HepG2 (cell line): Measurements from ENCODE around the gene ENTPD6. TPM values are rescaled to one million over a fixed set of nuclear protein-coding genes. Genes with fewer than 3 reads are reported as not detected.

Experiments
- CEBPZ ChIP-seq: IDR thresholded peaks from 2 replicates; pipeline ENCODE4 v1.6.1; 2012; ENCODE audit warnings: low read length, improper control_type of control experiment
- GFI1 ChIP-seq: sonication (generic); formaldehyde crosslinking; IDR thresholded peaks from 2 replicates; pipeline ENCODE4 v1.5.0; 2020; ENCODE audit warnings: missing genetic modification reagents, mild to moderate bottlenecking, borderline replicate concordance
- NFYC ChIP-seq: IDR thresholded peaks from 2 replicates; pipeline ENCODE4 v1.6.1; 2016; ENCODE audit warnings: missing genetic modification reagents, missing compliant biosample characterization
- REL ChIP-seq: sonication (generic); formaldehyde crosslinking; conservative IDR thresholded peaks from 2 replicates; pipeline ENCODE4 v1.8.0; 2022; ENCODE audit warnings: mild to moderate bottlenecking, missing genetic modification reagents, moderate library complexity
- SKI ChIP-seq: fragments of 450-650 bp; IDR thresholded peaks from one replicate; pipeline ENCODE4 v1.6.1; 2018; ENCODE audit warnings: mild to moderate bottlenecking; ENCODE audit not compliant: partially characterized antibody
- SNRNP70 ChIP-seq: fragments of 200-400 bp; formaldehyde crosslinking; IDR thresholded peaks from 2 replicates; pipeline ENCODE4 v1.6.1; 2017; ENCODE audit warnings: mild to moderate bottlenecking, low read depth, low read length, moderate library complexity
- TFDP2 ChIP-seq: sonication (generic); formaldehyde crosslinking; IDR thresholded peaks from 2 replicates; pipeline ENCODE4 v1.4.0; 2020; ENCODE audit warnings: missing genetic modification reagents
- ZBTB34 ChIP-seq: sonication (generic); formaldehyde crosslinking; IDR thresholded peaks from 2 replicates; pipeline ENCODE4 v1.8.0; 2022; ENCODE audit warnings: mild to moderate bottlenecking, missing genetic modification reagents
- ZBTB8A ChIP-seq: sonication (generic); formaldehyde crosslinking; IDR thresholded peaks from 2 replicates; pipeline ENCODE4 v1.4.0; 2020; ENCODE audit warnings: mild to moderate bottlenecking, low read depth, missing genetic modification reagents, borderline replicate concordance
- ZNF10 ChIP-seq: sonication (generic); formaldehyde crosslinking; IDR thresholded peaks from 2 replicates; pipeline ENCODE4 v1.4.0; 2020; ENCODE audit warnings: mild to moderate bottlenecking, low read depth, missing genetic modification reagents, borderline replicate concordance
- ZNF207 ChIP-seq: fragments of 450-650 bp; IDR thresholded peaks from 2 replicates; pipeline ENCODE4 v1.6.1; 2016; ENCODE audit warnings: antibody characterized with exemption, borderline replicate concordance
- ZNF367 ChIP-seq: sonication (generic); formaldehyde crosslinking; IDR thresholded peaks from 2 replicates; pipeline ENCODE4 v1.4.0; 2020; ENCODE audit warnings: missing genetic modification reagents, borderline replicate concordance
- ZNF451 ChIP-seq: sonication (generic); formaldehyde crosslinking; IDR thresholded peaks from 2 replicates; pipeline ENCODE4 v1.5.0; 2020; ENCODE audit warnings: mild to moderate bottlenecking, missing genetic modification reagents
- ZNF572 ChIP-seq: sonication (generic); formaldehyde crosslinking; IDR thresholded peaks from 2 replicates; pipeline ENCODE4 v1.5.1; 2020; ENCODE audit warnings: mild to moderate bottlenecking, missing genetic modification reagents
- ZNF746 ChIP-seq: sonication (generic); formaldehyde crosslinking; IDR thresholded peaks from 2 replicates; pipeline ENCODE4 v1.8.0; 2022; ENCODE audit warnings: mild to moderate bottlenecking, missing genetic modification reagents
- ZNF75D ChIP-seq: sonication (generic); formaldehyde crosslinking; IDR thresholded peaks from 2 replicates; pipeline ENCODE4 v1.8.1; 2023; ENCODE audit warnings: missing genetic modification reagents, mild to moderate bottlenecking, borderline replicate concordance
- ZNF850 ChIP-seq: sonication (generic); formaldehyde crosslinking; conservative IDR thresholded peaks from 2 replicates; pipeline ENCODE4 v1.9.0; 2021; ENCODE audit warnings: mild to moderate bottlenecking, missing genetic modification reagents
- polyA plus RNA-seq, 8 experiments: library from polyadenylated mRNA; depleted of rRNA in 3 of 8; stranded (reverse) in 7 of 8; unstranded in 1 of 8; fragments of >200 nt; fragmentation: Illumina TruSeq in 4 of 8; extraction: Trizol in 4 of 8; gene quantifications; 2 replicates each; pipeline versions ENCODE4 v1.2.1 to v1.2.3, GENCODE V29; 2011 to 2016; ENCODE audit warnings: low read depth in 4 of 8, missing spikeins in 1 of 8, mixed read lengths in 1 of 8; ENCODE audit not compliant: insufficient read depth in 1 of 8
- total RNA-seq, 5 experiments: library from RNA; depleted of rRNA; stranded (reverse); fragments of >200 nt; fragmentation: Illumina TruSeq; extraction: Trizol; gene quantifications; 2 replicates each; pipeline ENCODE4 v1.2.3, GENCODE V29; 2016; ENCODE audit warnings: low read depth in 1 of 5
- TF ChIP-seq, protein P1 (sequence below): sonication (generic); formaldehyde crosslinking; IDR thresholded peaks from 2 replicates; pipeline ENCODE4 v1.8.1; 2023; ENCODE audit warnings: missing genetic modification reagents, mild to moderate bottlenecking, borderline replicate concordance
- TF ChIP-seq, protein P2 (sequence below): sonication (generic); formaldehyde crosslinking; IDR thresholded peaks from 2 replicates; pipeline ENCODE4 v1.5.0; 2020; ENCODE audit warnings: mild to moderate bottlenecking, missing genetic modification reagents
- TF ChIP-seq, protein P3 (sequence below): sonication (generic); formaldehyde crosslinking; IDR thresholded peaks from 2 replicates; pipeline ENCODE4 v1.8.1; 2023; ENCODE audit warnings: mild to moderate bottlenecking, missing genetic modification reagents, borderline replicate concordance

The ENTPD6 gene
- total and polyA plus RNA-seq, 2 of the 13 experiments (the other 11 are each of a cell fraction or from before 2014, with no cell fraction given), result 164 to 172 TPM

- TF ChIP-seq ZNF367 (CRISPR knock-in tag), result peak; percentile 93; the same call in 1 of the 2 replicates
- peak; percentile 91 for TF ChIP-seq TFDP2
- 0 out of 2 replicates have a peak, but pooled peaks have one; percentile 37 for TF ChIP-seq ZNF850 (CRISPR knock-in tag)
- TF ChIP-seq, protein P1, sequence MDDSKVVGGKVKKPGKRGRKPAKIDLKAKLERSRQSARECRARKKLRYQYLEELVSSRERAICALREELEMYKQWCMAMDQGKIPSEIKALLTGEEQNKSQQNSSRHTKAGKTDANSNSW, result peak; percentile 97; the same call in 1 of the 2 replicates
- TF ChIP-seq GFI1 (CRISPR knock-in tag), result no peak; the same call in 1 of the 2 replicates
- peak; percentile 84 for TF ChIP-seq ZBTB34 (CRISPR knock-in tag)
- no peak for TF ChIP-seq SNRNP70
- TF ChIP-seq NFYC (CRISPR knock-in tag), result peak; percentile 53; the same call in 1 of the 2 replicates
- peak; percentile 92; the same call in 1 of the 2 replicates for TF ChIP-seq REL (CRISPR knock-in tag)
- peak; percentile 67; the same call in 1 of the 2 replicates for TF ChIP-seq ZBTB8A
- TF ChIP-seq, protein P2, sequence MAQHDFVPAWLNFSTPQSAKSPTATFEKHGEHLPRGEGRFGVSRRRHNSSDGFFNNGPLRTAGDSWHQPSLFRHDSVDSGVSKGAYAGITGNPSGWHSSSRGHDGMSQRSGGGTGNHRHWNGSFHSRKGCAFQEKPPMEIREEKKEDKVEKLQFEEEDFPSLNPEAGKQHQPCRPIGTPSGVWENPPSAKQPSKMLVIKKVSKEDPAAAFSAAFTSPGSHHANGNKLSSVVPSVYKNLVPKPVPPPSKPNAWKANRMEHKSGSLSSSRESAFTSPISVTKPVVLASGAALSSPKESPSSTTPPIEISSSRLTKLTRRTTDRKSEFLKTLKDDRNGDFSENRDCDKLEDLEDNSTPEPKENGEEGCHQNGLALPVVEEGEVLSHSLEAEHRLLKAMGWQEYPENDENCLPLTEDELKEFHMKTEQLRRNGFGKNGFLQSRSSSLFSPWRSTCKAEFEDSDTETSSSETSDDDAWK, result no peak
- TF ChIP-seq ZNF75D (CRISPR knock-in tag), result peak; percentile 40; the same call in 1 of the 2 replicates
- TF ChIP-seq ZNF10, result peak; percentile 93; the same call in 1 of the 2 replicates
- TF ChIP-seq, protein P3, sequence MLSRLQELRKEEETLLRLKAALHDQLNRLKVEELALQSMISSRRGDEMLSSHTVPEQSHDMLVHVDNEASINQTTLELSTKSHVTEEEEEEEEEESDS, result peak; percentile 77; the same call in 1 of the 2 replicates
- 0 out of 2 replicates have a peak, but pooled peaks have one; percentile 41 for TF ChIP-seq ZNF572 (CRISPR knock-in tag)
- peak; percentile 64 for TF ChIP-seq SKI
- TF ChIP-seq ZNF746 (CRISPR knock-in tag), result peak; percentile 74; the same call in 1 of the 2 replicates
- peak; percentile 97 for TF ChIP-seq ZNF451 (CRISPR knock-in tag)
- no peak for TF ChIP-seq CEBPZ
- TF ChIP-seq ZNF207, result no peak
These were observed 52.7 kb downstream of the ENTPD6 start, which contains the start of gene PYGB (continued) for GRCh38 chr20:25247956-25248785.
